ENCODE measurements around the gene PPP4R1.

The PPP4R1 gene

GRCh38 chr18:9530226-9531009 lies 83.9 kb downstream of the PPP4R1 start:
- in situ Hi-C loops (cut with HindIII; ENCODE audit: low pct_ligation_motif_present, low pct_unique_long_range_greater_than_20kb, low sequenced_read_pairs): no loop called here
- no peak for DNase-seq

GRCh38 chr18:9526458-9526857 lies 87.9 kb downstream of the PPP4R1 start:
- in situ Hi-C loops (cut with HindIII; ENCODE audit: low pct_ligation_motif_present, low pct_unique_long_range_greater_than_20kb, low sequenced_read_pairs): no loop called here
- DNase-seq: no peak

GRCh38 chr18:9522952-9523351 lies 91.4 kb downstream of the PPP4R1 start:
- no peak for DNase-seq
- in situ Hi-C loops (cut with HindIII; ENCODE audit: low pct_ligation_motif_present, low pct_unique_long_range_greater_than_20kb, low sequenced_read_pairs): no loop called here

- in situ Hi-C loops (cut with HindIII; ENCODE audit: low pct_ligation_motif_present, low pct_unique_long_range_greater_than_20kb, low sequenced_read_pairs): no loop called here
- DNase-seq: no peak
These were observed 92.6 kb downstream of the PPP4R1 start for GRCh38 chr18:9521770-9522169.

GRCh38 chr18:9520666-9521065 lies 93.7 kb downstream of the PPP4R1 start:
- DNase-seq: no peak
- in situ Hi-C loops (cut with HindIII; ENCODE audit: low pct_ligation_motif_present, low pct_unique_long_range_greater_than_20kb, low sequenced_read_pairs): no loop called here

- in situ Hi-C loops (cut with HindIII; ENCODE audit: low pct_ligation_motif_present, low pct_unique_long_range_greater_than_20kb, low sequenced_read_pairs): no loop called here
- DNase-seq: no peak
These were observed 95.0 kb downstream of the PPP4R1 start for GRCh38 chr18:9519399-9519798.

- DNase-seq: no peak
- in situ Hi-C loops (cut with HindIII; ENCODE audit: low pct_ligation_motif_present, low pct_unique_long_range_greater_than_20kb, low sequenced_read_pairs): no loop called here
These were observed 96.5 kb downstream of the PPP4R1 start for GRCh38 chr18:9517869-9518268.

GRCh38 chr18:9516437-9517064 lies 97.8 kb downstream of the PPP4R1 start:
- in situ Hi-C loops (cut with HindIII; ENCODE audit: low pct_ligation_motif_present, low pct_unique_long_range_greater_than_20kb, low sequenced_read_pairs): no loop called here
- peak; percentile 48 for DNase-seq

GRCh38 chr18:9513971-9514512 lies 100.3 kb downstream of the PPP4R1 start:
- in situ Hi-C loops (cut with HindIII; ENCODE audit: low pct_ligation_motif_present, low pct_unique_long_range_greater_than_20kb, low sequenced_read_pairs): no loop called here
- no peak for DNase-seq

- in situ Hi-C loops (cut with HindIII; ENCODE audit: low pct_ligation_motif_present, low pct_unique_long_range_greater_than_20kb, low sequenced_read_pairs): no loop called here
- no peak for DNase-seq
These were observed 105.8 kb downstream of the PPP4R1 start for GRCh38 chr18:9508446-9509025.

GRCh38 chr18:9507565-9508088 lies 106.7 kb downstream of the PPP4R1 start:
- in situ Hi-C loops (cut with HindIII; ENCODE audit: low pct_ligation_motif_present, low pct_unique_long_range_greater_than_20kb, low sequenced_read_pairs): no loop called here
- DNase-seq: no peak

- in situ Hi-C loops (cut with HindIII; ENCODE audit: low pct_ligation_motif_present, low pct_unique_long_range_greater_than_20kb, low sequenced_read_pairs): no loop called here
- DNase-seq: no peak
These were observed 108.1 kb downstream of the PPP4R1 start for GRCh38 chr18:9506046-9506792.
